ENCODE measurements around the gene CD82. TPM values are rescaled to one million over a fixed set of nuclear protein-coding genes. Genes with fewer than 3 reads are reported as not detected.

CD82 gene
- total RNA-seq, 1 experiment from 2014 or later = 32.6 TPM

- intact Hi-C loops (cut with micrococcal nuclease; ENCODE audit: unreplicated experiment) = no loop called here
- TF ChIP-seq CTCF (IDR thresholded peaks at IDR 0.05; ENCODE audit: unreplicated experiment) = no peak
- CTCF ChIA-PET = interaction anchor here (0.5 kb wide), 1 partner anchor 18 kb away, joined by 4 read pairs; no protein-coding TSS in a partner anchor
- Mint-ChIP-seq H3K9me3 (ENCODE audit: low read depth, unreplicated experiment) (no peaks in the 10 kb centered on the region), H3K27me3 (ENCODE audit: unreplicated experiment) (no peaks in the 10 kb centered on the region), H3K4me1 (ENCODE audit: low read depth, unreplicated experiment) (peaks cover 8% of the 10 kb centered on the region), H3K36me3 (ENCODE audit: insufficient read depth, unreplicated experiment) (no peaks in the 10 kb centered on the region), H3K27ac (ENCODE audit: unreplicated experiment) (no peak overlapping the region), H3K4me3 (ENCODE audit: low read depth, unreplicated experiment) (no peak overlapping the region)
- no peak for DNase-seq
- BruUV-seq (replicated peaks) = no TSS peak
Observed at GRCh38 chr11:44601471-44602370, 36.3 kb downstream of the CD82 start.

- Mint-ChIP-seq H3K36me3 (ENCODE audit: insufficient read depth, unreplicated experiment) (no peaks in the 10 kb centered on the region), H3K4me1 (ENCODE audit: low read depth, unreplicated experiment) (peaks cover 8% of the 10 kb centered on the region), H3K27ac (ENCODE audit: unreplicated experiment) (no peak overlapping the region), H3K9me3 (ENCODE audit: low read depth, unreplicated experiment) (no peaks in the 10 kb centered on the region), H3K27me3 (ENCODE audit: unreplicated experiment) (no peaks in the 10 kb centered on the region), H3K4me3 (ENCODE audit: low read depth, unreplicated experiment) (no peak overlapping the region)
- no peak for TF ChIP-seq CTCF (IDR thresholded peaks at IDR 0.05; ENCODE audit: unreplicated experiment)
- intact Hi-C loops (cut with micrococcal nuclease; ENCODE audit: unreplicated experiment) = no loop called here
- no peak for DNase-seq
- CTCF ChIA-PET = no interaction called here
- BruUV-seq (replicated peaks) = no TSS peak
Observed at GRCh38 chr11:44602891-44603310, 37.4 kb downstream of the CD82 start.

- H3K4me3 Mint-ChIP-seq (ENCODE audit: low read depth, unreplicated experiment) = no peak overlapping the region
- intact Hi-C loops (cut with micrococcal nuclease; ENCODE audit: unreplicated experiment) = no loop called here
- H3K36me3 Mint-ChIP-seq (ENCODE audit: insufficient read depth, unreplicated experiment) = no peaks in the 10 kb centered on the region
Observed at GRCh38 chr11:44604171-44604581, 38.7 kb downstream of the CD82 start.

GRCh38 chr11:44605068-44605708 lies 39.7 kb downstream of the CD82 start:
- Mint-ChIP-seq H3K4me3 (ENCODE audit: low read depth, unreplicated experiment) (no peak overlapping the region), H3K27me3 (ENCODE audit: unreplicated experiment) (no peaks in the 10 kb centered on the region), H3K4me1 (ENCODE audit: low read depth, unreplicated experiment) (peaks cover 8% of the 10 kb centered on the region), H3K27ac (ENCODE audit: unreplicated experiment) (no peak overlapping the region), H3K9me3 (ENCODE audit: low read depth, unreplicated experiment) (no peaks in the 10 kb centered on the region), H3K36me3 (ENCODE audit: insufficient read depth, unreplicated experiment) (no peaks in the 10 kb centered on the region)
- no peak for DNase-seq
- CTCF ChIA-PET = interaction anchor here (0.9 kb wide), 1 partner anchor 13 kb away, joined by 3 read pairs; no protein-coding TSS in a partner anchor
- no peak for TF ChIP-seq CTCF (IDR thresholded peaks at IDR 0.05; ENCODE audit: unreplicated experiment)
- no TSS peak for BruUV-seq (replicated peaks)
- intact Hi-C loops (cut with micrococcal nuclease; ENCODE audit: unreplicated experiment) = no loop called here

More at GRCh38 chr11:44604171-44604581, 38.7 kb downstream of the CD82 start:
- Mint-ChIP-seq H3K27ac (ENCODE audit: unreplicated experiment) (no peak overlapping the region), H3K4me1 (ENCODE audit: low read depth, unreplicated experiment) (peaks cover 8% of the 10 kb centered on the region), H3K9me3 (ENCODE audit: low read depth, unreplicated experiment) (no peaks in the 10 kb centered on the region), H3K27me3 (ENCODE audit: unreplicated experiment) (no peaks in the 10 kb centered on the region)
- CTCF ChIA-PET = interaction anchor here (0.9 to 1.4 kb wide), 2 partner anchors 12 to 13 kb away, joined by 3 to 7 read pairs; no protein-coding TSS in a partner anchor
- TF ChIP-seq CTCF (IDR thresholded peaks at IDR 0.05; ENCODE audit: unreplicated experiment) = no peak
- no peak for DNase-seq
- no TSS peak for BruUV-seq (replicated peaks)
